ENCODE measurements around the gene PTTG1IP.

Gene PTTG1IP

GRCh38 chr21:44854664-44855446 lies 18.6 kb downstream of the PTTG1IP start:
- no peak for TF ChIP-seq CTCF (IDR thresholded peaks at IDR 0.05; ENCODE audit: extremely low read depth, missing control alignments)
- no peak for DNase-seq (ENCODE audit: low spot score)

GRCh38 chr21:44854391-44854663 lies 19.2 kb downstream of the PTTG1IP start:
- no peak for DNase-seq (ENCODE audit: low spot score)
- no peak for TF ChIP-seq CTCF (IDR thresholded peaks at IDR 0.05; ENCODE audit: extremely low read depth, missing control alignments)

GRCh38 chr21:44853601-44854390 lies 19.7 kb downstream of the PTTG1IP start:
- DNase-seq (ENCODE audit: low spot score) = no peak
- TF ChIP-seq CTCF (IDR thresholded peaks at IDR 0.05; ENCODE audit: extremely low read depth, missing control alignments) = no peak

GRCh38 chr21:44850905-44851657 lies 22.4 kb downstream of the PTTG1IP start:
- DNase-seq (ENCODE audit: low spot score) = no peak
- no peak for TF ChIP-seq CTCF (IDR thresholded peaks at IDR 0.05; ENCODE audit: extremely low read depth, missing control alignments)

- no peak for TF ChIP-seq CTCF (IDR thresholded peaks at IDR 0.05; ENCODE audit: extremely low read depth, missing control alignments)
- no peak for DNase-seq (ENCODE audit: low spot score)
These were observed 23.2 kb downstream of the PTTG1IP start for GRCh38 chr21:44850208-44850800.

GRCh38 chr21:44849616-44850130 lies 23.8 kb downstream of the PTTG1IP start:
- DNase-seq (ENCODE audit: low spot score) = no peak
- no peak for TF ChIP-seq CTCF (IDR thresholded peaks at IDR 0.05; ENCODE audit: extremely low read depth, missing control alignments)

Measured in GM20000 (cell line).